Vagina (tissue), 2 donors: ENCODE results near the gene RBBP8.

Experiments
- POLR2A ChIP-seq, 2 donors: fragments of 450-650 bp; IDR thresholded peaks; one replicate each; pipeline ENCODE4 v1.6.1; 2017; ENCODE audit warnings: antibody characterized with exemption in 2 of 2, mild to moderate bottlenecking in 2 of 2, moderate library complexity in 2 of 2
- POLR2AphosphoS5 ChIP-seq, 2 donors: sonication (generic); formaldehyde crosslinking; IDR thresholded peaks; one replicate each; pipeline ENCODE4 v1.9.0; 2017; ENCODE audit warnings: antibody characterized with exemption in 2 of 2, mild to moderate bottlenecking in 2 of 2, low read depth in 1 of 2; ENCODE audit not compliant: insufficient read depth in 1 of 2
- TF ChIP-seq, protein P1 (sequence below), 3 experiments: fragments of 450-650 bp in 2 of 3; fragments of 200-600 bp in 1 of 3; sonication (generic) in 1 of 3; IDR thresholded peaks; one replicate each; pipeline ENCODE4 v1.5.1; 2017 to 2019; ENCODE audit warnings: antibody characterized with exemption in 3 of 3, mild to moderate bottlenecking in 2 of 3, moderate library complexity in 2 of 3

DNA sequence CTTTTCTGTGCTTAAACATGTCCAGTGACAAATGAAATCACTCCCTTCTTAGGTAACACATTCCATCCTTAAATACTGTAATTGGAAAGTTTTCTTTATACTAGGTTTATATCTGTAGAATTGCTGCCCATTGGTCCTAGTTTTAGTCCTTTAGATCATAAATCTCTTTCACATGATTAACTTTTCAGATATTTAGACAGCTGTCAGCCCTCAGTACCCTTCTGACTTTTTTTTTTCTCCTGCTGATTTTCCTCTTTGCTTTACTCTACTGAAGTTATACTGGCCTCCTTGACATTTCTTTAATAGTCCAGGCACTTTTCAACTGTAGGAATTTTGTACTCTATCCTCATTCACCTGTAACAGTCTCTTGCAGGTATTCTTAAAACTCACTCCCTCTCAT, 28.9 kb downstream of the RBBP8 start:
- TF ChIP-seq, protein P1, sequence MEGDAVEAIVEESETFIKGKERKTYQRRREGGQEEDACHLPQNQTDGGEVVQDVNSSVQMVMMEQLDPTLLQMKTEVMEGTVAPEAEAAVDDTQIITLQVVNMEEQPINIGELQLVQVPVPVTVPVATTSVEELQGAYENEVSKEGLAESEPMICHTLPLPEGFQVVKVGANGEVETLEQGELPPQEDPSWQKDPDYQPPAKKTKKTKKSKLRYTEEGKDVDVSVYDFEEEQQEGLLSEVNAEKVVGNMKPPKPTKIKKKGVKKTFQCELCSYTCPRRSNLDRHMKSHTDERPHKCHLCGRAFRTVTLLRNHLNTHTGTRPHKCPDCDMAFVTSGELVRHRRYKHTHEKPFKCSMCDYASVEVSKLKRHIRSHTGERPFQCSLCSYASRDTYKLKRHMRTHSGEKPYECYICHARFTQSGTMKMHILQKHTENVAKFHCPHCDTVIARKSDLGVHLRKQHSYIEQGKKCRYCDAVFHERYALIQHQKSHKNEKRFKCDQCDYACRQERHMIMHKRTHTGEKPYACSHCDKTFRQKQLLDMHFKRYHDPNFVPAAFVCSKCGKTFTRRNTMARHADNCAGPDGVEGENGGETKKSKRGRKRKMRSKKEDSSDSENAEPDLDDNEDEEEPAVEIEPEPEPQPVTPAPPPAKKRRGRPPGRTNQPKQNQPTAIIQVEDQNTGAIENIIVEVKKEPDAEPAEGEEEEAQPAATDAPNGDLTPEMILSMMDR (IDR thresholded peaks at IDR 0.05) = no peak
- no peak for TF ChIP-seq POLR2A (IDR thresholded peaks at IDR 0.05)
- TF ChIP-seq POLR2AphosphoS5 (IDR thresholded peaks at IDR 0.05; ENCODE audit: insufficient read depth in 1 of 2, low read depth in 1 of 2) = no peak
